GM19372 (cell line): ENCODE results near the gene TIMP3.
"Not testable (repeated sequence)": the region's sequence is repeated elsewhere in the genome, so short reads cannot be mapped to it uniquely, and the experiment has no call there.

Source experiments
- ATAC-seq: cut with Tn5 transposase; IDR thresholded peaks from one replicate; pipeline ENCODE4 v1.9.1; 2021; ENCODE audit warnings: mild to moderate bottlenecking, low read depth, moderate library complexity; ENCODE audit not compliant: unreplicated experiment

Gene TIMP3

GRCh38 chr22:32850591-32851517 lies 49.3 kb downstream of the TIMP3 start:
- no peak for ATAC-seq

- no peak for ATAC-seq
Observed at GRCh38 chr22:32852395-32853251, 51.1 kb downstream of the TIMP3 start.

- ATAC-seq, result no peak
Observed at GRCh38 chr22:32853662-32854061, 52.2 kb downstream of the TIMP3 start.

GRCh38 chr22:32854351-32854804 lies 52.9 kb downstream of the TIMP3 start:
- ATAC-seq, result no peak

- no peak for ATAC-seq
Observed at GRCh38 chr22:32855045-32855756, 53.7 kb downstream of the TIMP3 start.

- no peak for ATAC-seq
Observed at GRCh38 chr22:32858121-32858703, 56.7 kb downstream of the TIMP3 start.

- no peak for ATAC-seq
Observed at GRCh38 chr22:32858957-32859356, 57.5 kb downstream of the TIMP3 start.

- no peak for ATAC-seq
Observed at GRCh38 chr22:32859743-32860142, 58.2 kb downstream of the TIMP3 start.

- ATAC-seq, result no peak
Observed at GRCh38 chr22:32861330-32861729, 59.8 kb downstream of the TIMP3 start.

GRCh38 chr22:32862083-32862482 lies 60.6 kb downstream of the TIMP3 start:
- no peak for ATAC-seq

- no peak for ATAC-seq
Observed at GRCh38 chr22:32862936-32863661, 61.6 kb downstream of the TIMP3 start.

GRCh38 chr22:32864041-32864440 lies 62.5 kb downstream of the TIMP3 start:
- ATAC-seq, result no peak

- no peak for ATAC-seq
Observed at GRCh38 chr22:32864596-32864995, 63.1 kb downstream of the TIMP3 start.

GRCh38 chr22:32866953-32867352 lies 65.4 kb downstream of the TIMP3 start:
- no peak for ATAC-seq

GRCh38 chr22:32868946-32869345 lies 67.4 kb downstream of the TIMP3 start:
- ATAC-seq, result no peak

GRCh38 chr22:32870474-32870873 lies 69.0 kb downstream of the TIMP3 start:
- ATAC-seq, result no peak

GRCh38 chr22:32873604-32874003 lies 72.1 kb downstream of the TIMP3 start:
- not testable (repeated sequence) for ATAC-seq

GRCh38 chr22:32874385-32874784 lies 72.9 kb downstream of the TIMP3 start:
- no peak for ATAC-seq

GRCh38 chr22:32874976-32875375 lies 73.5 kb downstream of the TIMP3 start:
- no peak for ATAC-seq

GRCh38 chr22:32876516-32876915 lies 75.0 kb downstream of the TIMP3 start:
- ATAC-seq, result no peak
